Astrocyte (in vitro differentiated cells and primary cell): Measurements from ENCODE around the gene BACH2. TPM values are rescaled to one million over a fixed set of nuclear protein-coding genes. Genes with fewer than 3 reads are reported as not detected.

Experiments
- DNase-seq: peaks from one replicate; pipeline ENCODE4 v3.0.0-alpha.2; 2010; ENCODE audit warnings: low read depth
- FAIRE-seq: peaks from 2 replicates; lab custom pipeline; 2011; peaks lifted over from hg19 to GRCh38; lab: Jason Lieb, UNC
- H2AFZ ChIP-seq: 2 replicates; pipeline ENCODE4 v1.6.0; 2012; ENCODE audit warnings: low read depth, low read length, inconsistent platforms
- H3K27ac ChIP-seq: 2 replicates; pipeline ENCODE4 v1.5.1; 2011; ENCODE audit warnings: low read depth, low read length, inconsistent platforms
- H3K27me3 ChIP-seq: 2 replicates; pipeline ENCODE4 v1.6.0; 2011; ENCODE audit warnings: low read length, inconsistent platforms; ENCODE audit not compliant: insufficient read depth
- H3K36me3 ChIP-seq: 2 replicates; pipeline ENCODE4 v1.5.1; 2011; ENCODE audit warnings: low read length, inconsistent platforms; ENCODE audit not compliant: insufficient read depth
- H3K4me1 ChIP-seq: 2 replicates; pipeline ENCODE4 v1.5.1; 2011; ENCODE audit warnings: low read length, inconsistent platforms; ENCODE audit not compliant: insufficient read depth
- H3K4me2 ChIP-seq: 2 replicates; pipeline ENCODE4 v1.6.0; 2012; ENCODE audit warnings: low read length, inconsistent platforms
- H3K4me3 ChIP-seq: 2 replicates; pipeline ENCODE4 v1.5.1; 2011; ENCODE audit warnings: low read depth, mild to moderate bottlenecking, low read length, inconsistent platforms; ENCODE audit not compliant: insufficient read depth
- H3K79me2 ChIP-seq: 2 replicates; pipeline ENCODE4 v1.6.0; 2012; ENCODE audit warnings: mild to moderate bottlenecking, low read length, inconsistent platforms; ENCODE audit not compliant: insufficient read depth
- H3K9ac ChIP-seq: 2 replicates; pipeline ENCODE4 v1.6.0; 2012; ENCODE audit warnings: mild to moderate bottlenecking, low read length, inconsistent platforms
- H3K9me3 ChIP-seq: 2 replicates; pipeline ENCODE4 v1.5.1; 2012; ENCODE audit warnings: low read depth, mild to moderate bottlenecking, low read length, inconsistent platforms; ENCODE audit not compliant: insufficient read depth
- H4K20me1 ChIP-seq: 2 replicates; pipeline ENCODE4 v1.6.0; 2012; ENCODE audit warnings: low read length, inconsistent platforms; ENCODE audit not compliant: insufficient read depth
- H3K27ac Mint-ChIP-seq: one replicate; pipeline ENCODE4 v1.8.0; 2021; ENCODE audit warnings: mild to moderate bottlenecking, mixed read lengths; ENCODE audit not compliant: unreplicated experiment
- H3K27me3 Mint-ChIP-seq: one replicate; pipeline ENCODE4 v1.8.0; 2021; ENCODE audit warnings: low read depth, mixed read lengths; ENCODE audit not compliant: unreplicated experiment
- H3K36me3 Mint-ChIP-seq: one replicate; pipeline ENCODE4 v1.8.0; 2021; ENCODE audit warnings: low read depth, mixed read lengths; ENCODE audit not compliant: unreplicated experiment
- H3K4me1 Mint-ChIP-seq: one replicate; pipeline ENCODE4 v1.8.0; 2021; ENCODE audit warnings: low read depth, mixed read lengths; ENCODE audit not compliant: unreplicated experiment
- H3K4me3 Mint-ChIP-seq: one replicate; pipeline ENCODE4 v1.8.0; 2021; ENCODE audit warnings: mild to moderate bottlenecking, moderate library complexity, mixed read lengths; ENCODE audit not compliant: unreplicated experiment
- H3K9me3 Mint-ChIP-seq: one replicate; pipeline ENCODE4 v1.8.0; 2021; ENCODE audit warnings: mild to moderate bottlenecking, mixed read lengths; ENCODE audit not compliant: unreplicated experiment
- CTCF ChIP-seq: IDR thresholded peaks from 2 replicates; pipeline ENCODE4 v1.5.1; 2011; ENCODE audit warnings: low read depth, mild to moderate bottlenecking, inconsistent platforms, low read length, moderate library complexity; ENCODE audit not compliant: insufficient read depth
- EZH2 ChIP-seq: IDR thresholded peaks from 2 replicates; pipeline ENCODE4 v1.6.1; 2012; ENCODE audit warnings: mild to moderate bottlenecking, low read length, inconsistent platforms; ENCODE audit not compliant: insufficient read depth
- total RNA-seq: library from RNA; stranded (reverse); gene quantifications from 2 replicates; pipeline ENCODE4 v1.2.1, GENCODE V29; 2021

BACH2 gene
- total RNA-seq, 1 donor from 2014 or later = 17.5 TPM

DNA sequence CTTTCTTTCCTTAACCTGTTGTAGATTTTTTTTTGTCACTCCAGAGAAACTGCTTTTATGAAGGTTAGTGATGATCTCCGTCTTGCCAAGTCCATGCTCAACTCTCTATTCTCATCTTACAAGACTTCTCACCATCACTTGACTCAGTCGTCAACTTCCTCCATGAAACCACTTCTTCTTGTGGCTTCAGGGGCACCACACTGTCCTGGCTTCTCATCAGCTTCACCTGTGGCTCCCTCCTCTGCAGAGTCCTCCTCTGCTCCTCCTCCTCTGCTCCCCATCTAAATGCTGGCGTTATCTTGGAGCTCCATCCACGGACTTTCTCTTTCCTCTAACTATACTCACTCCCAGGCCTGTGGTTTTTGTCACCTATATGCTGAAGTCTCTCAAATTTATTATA lies 187.5 kb downstream of the BACH2 start:
- no peak for FAIRE-seq
- peaks cover 4% of the 10 kb centered on the region for H3K9me3 ChIP-seq
- H3K27ac ChIP-seq = no peak overlapping the region

DNA sequence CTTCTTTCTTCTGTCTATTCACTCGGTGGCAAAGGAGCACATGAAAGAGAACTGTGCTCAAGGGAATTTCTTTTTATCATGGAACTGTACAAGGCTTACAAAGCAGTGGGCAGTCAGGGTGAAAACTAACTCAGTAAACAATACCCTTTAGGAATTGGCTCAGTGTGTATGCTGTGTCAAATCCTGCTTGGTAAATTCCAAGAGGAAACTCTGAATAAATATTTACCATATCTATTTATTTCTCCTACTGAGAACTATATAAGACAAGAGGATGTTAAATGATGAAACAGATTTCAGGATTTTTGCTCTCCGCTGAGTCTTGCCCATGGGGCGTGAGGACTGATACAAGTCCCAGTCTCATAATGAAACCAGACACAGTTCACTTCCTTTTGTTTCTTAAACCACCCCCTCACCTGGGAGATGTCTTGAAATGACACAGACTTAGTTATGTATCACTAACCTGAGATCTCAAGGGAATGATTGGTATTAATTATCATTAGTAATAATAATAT lies 188.8 kb downstream of the BACH2 start:
- Histone ChIP-seq H3K27me3 (no peaks in the 10 kb centered on the region), H3K9ac (no peak overlapping the region), H3K9me3 (no peaks in the 10 kb centered on the region), H3K36me3 (no peaks in the 10 kb centered on the region), H2AFZ (no peak overlapping the region), H3K4me2 (no peak overlapping the region), H3K4me1 (no peaks in the 10 kb centered on the region), H3K4me3 (no peak overlapping the region), H3K27ac (no peak overlapping the region), H3K79me2 (no peaks in the 10 kb centered on the region), H4K20me1 (no peaks in the 10 kb centered on the region)
- Mint-ChIP-seq H3K27me3 (no peaks in the 10 kb centered on the region), H3K27ac (no peak overlapping the region), H3K4me1 (peaks cover 7% of the 10 kb centered on the region), H3K36me3 (peaks cover 2% of the 10 kb centered on the region), H3K4me3 (no peak overlapping the region), H3K9me3 (peaks cover 7% of the 10 kb centered on the region)
- no peak for FAIRE-seq
- no peak for TF ChIP-seq CTCF
- no peak for TF ChIP-seq EZH2
- DNase-seq = no peak

More for the DNA sequence above, 187.5 kb downstream of the BACH2 start:
- H3K27ac Mint-ChIP-seq = no peak overlapping the region
- H3K79me2 ChIP-seq = no peaks in the 10 kb centered on the region
- no peak overlapping the region for H2AFZ ChIP-seq
- no peak for DNase-seq
- H3K27me3 Mint-ChIP-seq = no peaks in the 10 kb centered on the region
- H3K36me3 ChIP-seq = no peaks in the 10 kb centered on the region
- no peaks in the 10 kb centered on the region for H4K20me1 ChIP-seq
- H3K9ac ChIP-seq = no peak overlapping the region
- peaks cover 1% of the 10 kb centered on the region for H3K36me3 Mint-ChIP-seq
- peaks cover 18% of the 10 kb centered on the region for H3K9me3 Mint-ChIP-seq
- H3K4me1 ChIP-seq = no peaks in the 10 kb centered on the region
- H3K4me2 ChIP-seq = no peak overlapping the region
- no peaks in the 10 kb centered on the region for H3K27me3 ChIP-seq
- no peak overlapping the region for H3K4me3 ChIP-seq
- no peak overlapping the region for H3K4me3 Mint-ChIP-seq
- TF ChIP-seq CTCF (no peak), EZH2 (no peak)
- peaks cover 7% of the 10 kb centered on the region for H3K4me1 Mint-ChIP-seq

GRCh38 chr6:90107371-90107770 lies 189.3 kb downstream of the BACH2 start:
- Histone ChIP-seq H2AFZ (no peak overlapping the region), H3K79me2 (no peaks in the 10 kb centered on the region), H3K4me2 (no peak overlapping the region), H3K27ac (no peak overlapping the region), H3K27me3 (no peaks in the 10 kb centered on the region), H4K20me1 (no peaks in the 10 kb centered on the region), H3K9me3 (no peaks in the 10 kb centered on the region), H3K9ac (no peak overlapping the region), H3K4me1 (no peaks in the 10 kb centered on the region), H3K4me3 (no peak overlapping the region), H3K36me3 (no peaks in the 10 kb centered on the region)
- H3K36me3 Mint-ChIP-seq = peaks cover 2% of the 10 kb centered on the region
- TF ChIP-seq EZH2 (no peak), CTCF (no peak)
- H3K27ac Mint-ChIP-seq = no peak overlapping the region
- H3K9me3 Mint-ChIP-seq = peaks cover 3% of the 10 kb centered on the region
- FAIRE-seq (no peak), DNase-seq (no peak)
- no peaks in the 10 kb centered on the region for H3K27me3 Mint-ChIP-seq
- peaks cover 7% of the 10 kb centered on the region for H3K4me1 Mint-ChIP-seq
- no peak overlapping the region for H3K4me3 Mint-ChIP-seq
